Measurements from ENCODE around the gene TSKS.

TSKS gene

DNA sequence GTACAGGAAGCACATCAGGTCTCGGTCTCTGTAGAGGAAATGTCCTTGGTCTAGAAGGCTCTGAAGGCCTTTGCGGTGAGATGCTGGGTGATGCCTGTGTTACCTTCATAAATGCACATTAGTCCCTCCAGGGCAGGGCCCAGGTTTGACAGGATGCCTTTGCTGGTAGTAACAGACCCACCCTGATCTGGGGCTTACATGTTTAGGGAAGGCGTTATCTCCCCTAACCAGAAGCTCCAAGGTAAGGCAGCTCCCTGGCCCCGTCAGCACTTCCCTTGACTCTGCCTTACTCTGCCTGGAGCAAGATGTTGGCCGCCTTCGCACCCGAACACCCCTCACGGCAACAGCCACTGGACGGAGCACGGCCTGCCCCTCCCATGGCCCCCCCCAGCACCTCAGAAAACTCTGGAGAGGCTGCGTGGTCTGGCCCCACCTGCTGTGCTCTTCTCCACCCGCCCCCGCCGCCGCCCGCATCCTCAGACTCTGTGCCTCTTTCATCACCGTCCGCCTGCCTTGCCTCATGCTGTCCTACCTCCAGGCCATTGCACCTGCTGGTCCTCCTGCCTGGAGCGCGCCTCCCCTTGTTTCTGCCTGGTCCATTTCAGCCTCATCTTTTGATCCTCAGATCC lies 12.8 kb upstream of the TSKS start:
- TF ChIP-seq, protein P1, sequence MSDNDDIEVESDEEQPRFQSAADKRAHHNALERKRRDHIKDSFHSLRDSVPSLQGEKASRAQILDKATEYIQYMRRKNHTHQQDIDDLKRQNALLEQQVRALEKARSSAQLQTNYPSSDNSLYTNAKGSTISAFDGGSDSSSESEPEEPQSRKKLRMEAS (IDR thresholded peaks at IDR 0.05) = no peak
- TF ChIP-seq RAD21 (IDR thresholded peaks at IDR 0.05; ENCODE audit: low read depth) = no peak
- no peak for TF ChIP-seq ZBTB7A (IDR thresholded peaks at IDR 0.05; ENCODE audit: low read depth)
- no peak for TF ChIP-seq EGR1 (IDR thresholded peaks at IDR 0.05)
- no peak for TF ChIP-seq EP300 (IDR thresholded peaks at IDR 0.05; ENCODE audit: borderline replicate concordance)
- TF ChIP-seq FOXM1 (IDR thresholded peaks at IDR 0.05; ENCODE audit: borderline replicate concordance, low read depth) = no peak
- no peak for TF ChIP-seq TAF1 (IDR thresholded peaks at IDR 0.05; ENCODE audit: low read depth)
- TF ChIP-seq CREB1 (IDR thresholded peaks at IDR 0.05; ENCODE audit: low read depth) = no peak
- TF ChIP-seq, protein P2, sequence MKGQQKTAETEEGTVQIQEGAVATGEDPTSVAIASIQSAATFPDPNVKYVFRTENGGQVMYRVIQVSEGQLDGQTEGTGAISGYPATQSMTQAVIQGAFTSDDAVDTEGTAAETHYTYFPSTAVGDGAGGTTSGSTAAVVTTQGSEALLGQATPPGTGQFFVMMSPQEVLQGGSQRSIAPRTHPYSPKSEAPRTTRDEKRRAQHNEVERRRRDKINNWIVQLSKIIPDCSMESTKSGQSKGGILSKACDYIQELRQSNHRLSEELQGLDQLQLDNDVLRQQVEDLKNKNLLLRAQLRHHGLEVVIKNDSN (IDR thresholded peaks at IDR 0.05) = no peak

DNA sequence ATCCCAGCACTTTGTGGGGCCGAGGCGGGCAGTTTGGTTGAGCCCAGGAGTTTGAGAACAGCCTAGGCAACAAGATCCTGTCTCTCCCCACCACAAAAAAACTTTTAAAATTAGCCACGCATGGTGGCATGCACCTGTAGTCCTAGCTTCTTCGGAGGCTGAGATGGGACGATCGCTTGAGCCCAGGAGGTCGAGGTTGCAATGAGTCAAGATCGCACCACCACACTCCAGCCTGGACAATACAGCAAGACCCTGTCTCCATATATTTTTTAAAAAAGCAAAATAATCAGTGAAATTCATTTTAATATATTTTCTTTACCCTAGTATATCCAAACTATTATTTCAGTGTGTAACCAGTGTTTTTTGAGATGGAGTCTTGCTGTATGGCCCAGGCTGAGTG lies 11.9 kb upstream of the TSKS start:
- TF ChIP-seq, protein P1 (IDR thresholded peaks at IDR 0.05) = no peak
- TF ChIP-seq TAF1 (IDR thresholded peaks at IDR 0.05; ENCODE audit: low read depth) = no peak
- TF ChIP-seq RAD21 (IDR thresholded peaks at IDR 0.05; ENCODE audit: low read depth) = no peak
- no peak for TF ChIP-seq EP300 (IDR thresholded peaks at IDR 0.05; ENCODE audit: borderline replicate concordance)
- TF ChIP-seq FOXM1 (IDR thresholded peaks at IDR 0.05; ENCODE audit: borderline replicate concordance, low read depth) = no peak
- TF ChIP-seq TCF12 (IDR thresholded peaks at IDR 0.05; ENCODE audit: low read depth) = no peak
- no peak for TF ChIP-seq NFIC (IDR thresholded peaks at IDR 0.05)

DNA sequence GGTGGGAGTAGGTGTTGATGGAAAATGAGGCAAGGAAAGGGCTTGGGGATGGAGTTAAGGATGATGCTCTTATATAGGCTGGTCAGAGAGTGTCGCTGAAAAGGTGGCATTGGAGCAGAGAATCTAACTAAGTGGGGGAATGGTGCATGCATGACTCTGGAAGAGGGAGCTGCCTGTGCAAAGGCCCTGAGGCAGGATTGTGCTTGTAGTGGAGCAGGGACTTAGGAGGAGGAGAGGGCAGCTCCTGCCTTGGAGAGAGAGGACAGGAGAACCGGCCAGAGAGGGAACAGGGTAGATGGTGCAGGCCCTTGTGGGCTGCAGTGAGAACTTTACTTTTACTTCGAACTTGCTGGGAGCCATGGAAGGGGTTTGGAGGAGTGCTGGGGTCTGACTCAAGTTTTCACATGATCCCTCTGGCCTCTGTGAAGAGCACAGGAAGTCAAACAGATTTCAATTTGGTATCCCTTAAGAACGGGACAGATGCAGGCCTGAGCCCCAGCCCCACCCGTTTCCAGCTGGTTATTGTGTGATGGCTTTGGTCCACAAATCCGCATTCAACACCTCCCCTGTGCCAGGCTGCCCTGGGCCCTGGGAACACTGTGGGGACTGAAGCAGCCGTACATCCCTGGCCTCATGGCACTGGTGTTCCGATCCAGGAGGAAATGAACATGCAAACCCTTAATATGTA lies 10.7 kb upstream of the TSKS start:
- TF ChIP-seq, protein P1 (IDR thresholded peaks at IDR 0.05) = no peak
- TF ChIP-seq EGR1 (IDR thresholded peaks at IDR 0.05) = no peak
- no peak for TF ChIP-seq YY1 (IDR thresholded peaks at IDR 0.05; ENCODE audit: low read depth)
- TF ChIP-seq, protein P3, sequence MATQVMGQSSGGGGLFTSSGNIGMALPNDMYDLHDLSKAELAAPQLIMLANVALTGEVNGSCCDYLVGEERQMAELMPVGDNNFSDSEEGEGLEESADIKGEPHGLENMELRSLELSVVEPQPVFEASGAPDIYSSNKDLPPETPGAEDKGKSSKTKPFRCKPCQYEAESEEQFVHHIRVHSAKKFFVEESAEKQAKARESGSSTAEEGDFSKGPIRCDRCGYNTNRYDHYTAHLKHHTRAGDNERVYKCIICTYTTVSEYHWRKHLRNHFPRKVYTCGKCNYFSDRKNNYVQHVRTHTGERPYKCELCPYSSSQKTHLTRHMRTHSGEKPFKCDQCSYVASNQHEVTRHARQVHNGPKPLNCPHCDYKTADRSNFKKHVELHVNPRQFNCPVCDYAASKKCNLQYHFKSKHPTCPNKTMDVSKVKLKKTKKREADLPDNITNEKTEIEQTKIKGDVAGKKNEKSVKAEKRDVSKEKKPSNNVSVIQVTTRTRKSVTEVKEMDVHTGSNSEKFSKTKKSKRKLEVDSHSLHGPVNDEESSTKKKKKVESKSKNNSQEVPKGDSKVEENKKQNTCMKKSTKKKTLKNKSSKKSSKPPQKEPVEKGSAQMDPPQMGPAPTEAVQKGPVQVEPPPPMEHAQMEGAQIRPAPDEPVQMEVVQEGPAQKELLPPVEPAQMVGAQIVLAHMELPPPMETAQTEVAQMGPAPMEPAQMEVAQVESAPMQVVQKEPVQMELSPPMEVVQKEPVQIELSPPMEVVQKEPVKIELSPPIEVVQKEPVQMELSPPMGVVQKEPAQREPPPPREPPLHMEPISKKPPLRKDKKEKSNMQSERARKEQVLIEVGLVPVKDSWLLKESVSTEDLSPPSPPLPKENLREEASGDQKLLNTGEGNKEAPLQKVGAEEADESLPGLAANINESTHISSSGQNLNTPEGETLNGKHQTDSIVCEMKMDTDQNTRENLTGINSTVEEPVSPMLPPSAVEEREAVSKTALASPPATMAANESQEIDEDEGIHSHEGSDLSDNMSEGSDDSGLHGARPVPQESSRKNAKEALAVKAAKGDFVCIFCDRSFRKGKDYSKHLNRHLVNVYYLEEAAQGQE (IDR thresholded peaks at IDR 0.05; ENCODE audit: low read depth) = no peak
- TF ChIP-seq NFIC (IDR thresholded peaks at IDR 0.05) = no peak
- TF ChIP-seq RAD21 (IDR thresholded peaks at IDR 0.05; ENCODE audit: low read depth) = no peak
- TF ChIP-seq TAF1 (IDR thresholded peaks at IDR 0.05; ENCODE audit: low read depth) = no peak
- no peak for TF ChIP-seq TCF12 (IDR thresholded peaks at IDR 0.05; ENCODE audit: low read depth)
- TF ChIP-seq TEAD4 (IDR thresholded peaks at IDR 0.05) = no peak
- no peak for TF ChIP-seq ZBTB7A (IDR thresholded peaks at IDR 0.05; ENCODE audit: low read depth)
- TF ChIP-seq, protein P2 (IDR thresholded peaks at IDR 0.05) = no peak
- TF ChIP-seq FOXM1 (IDR thresholded peaks at IDR 0.05; ENCODE audit: borderline replicate concordance, low read depth) = no peak
- no peak for TF ChIP-seq CREB1 (IDR thresholded peaks at IDR 0.05; ENCODE audit: low read depth)
- TF ChIP-seq EP300 (IDR thresholded peaks at IDR 0.05; ENCODE audit: borderline replicate concordance) = no peak
- TF ChIP-seq CEBPB (IDR thresholded peaks at IDR 0.05) = no peak

DNA sequence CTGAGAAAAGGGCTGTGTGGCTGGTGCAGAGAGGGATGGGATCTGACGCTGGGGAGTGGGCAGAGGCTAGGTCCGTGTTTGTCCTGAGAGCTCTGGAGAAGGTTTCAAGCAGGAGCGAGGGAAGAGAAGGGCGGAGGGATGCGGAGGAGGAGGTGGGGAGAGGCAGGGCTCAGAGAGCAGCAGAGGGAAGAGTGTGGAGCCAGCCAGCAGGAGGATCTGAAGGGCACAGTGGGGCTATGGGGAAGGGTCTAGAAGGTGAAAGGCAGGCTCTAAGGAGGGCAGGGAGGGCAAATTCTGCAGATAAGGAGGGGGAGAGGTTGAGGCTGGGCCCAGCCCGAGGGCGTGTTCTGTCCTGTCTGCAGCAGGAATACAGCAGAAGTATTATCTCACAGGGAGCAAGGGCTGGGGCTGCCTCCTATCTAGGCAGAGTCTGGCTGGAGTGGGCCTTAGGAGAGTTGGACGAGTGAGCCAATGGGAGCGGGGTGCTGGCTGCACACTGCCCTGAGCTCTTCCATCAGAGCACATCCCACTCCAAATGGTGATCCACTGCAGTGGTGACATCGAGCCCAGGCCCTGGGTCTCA lies 9.8 kb upstream of the TSKS start:
- TF ChIP-seq NFIC (IDR thresholded peaks at IDR 0.05) (no peak), RAD21 (IDR thresholded peaks at IDR 0.05; ENCODE audit: low read depth) (no peak)

DNA sequence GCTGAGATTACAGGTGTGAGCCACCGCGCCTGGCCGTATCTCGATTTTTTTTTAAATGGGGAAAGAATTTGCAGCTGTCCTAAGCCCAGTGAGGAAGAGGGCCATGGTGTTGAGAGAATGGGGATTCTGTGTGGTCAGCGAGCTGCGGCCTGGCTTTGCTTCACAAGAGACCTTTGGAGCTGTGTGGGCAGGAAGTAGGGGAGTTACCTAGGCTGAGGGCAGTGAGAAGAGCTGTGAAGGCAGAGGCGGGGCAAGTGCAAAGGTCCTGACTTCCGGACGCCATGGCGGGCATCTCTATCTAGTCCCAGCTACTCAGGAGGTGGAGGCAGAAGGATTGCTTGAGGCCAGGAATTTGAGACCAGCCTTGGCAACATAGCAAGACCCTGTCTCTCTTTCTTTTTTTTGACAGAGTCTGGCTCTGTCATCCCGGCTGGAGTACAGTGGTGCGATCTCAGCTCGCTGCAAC lies 8.6 kb upstream of the TSKS start:
- TF ChIP-seq CREB1 (IDR thresholded peaks at IDR 0.05; ENCODE audit: low read depth) = no peak
- TF ChIP-seq, protein P3 (IDR thresholded peaks at IDR 0.05; ENCODE audit: low read depth) = no peak
- TF ChIP-seq TAF1 (IDR thresholded peaks at IDR 0.05; ENCODE audit: low read depth) = no peak
- TF ChIP-seq RAD21 (IDR thresholded peaks at IDR 0.05; ENCODE audit: low read depth) = no peak
- TF ChIP-seq FOXM1 (IDR thresholded peaks at IDR 0.05; ENCODE audit: borderline replicate concordance, low read depth) = no peak
- TF ChIP-seq NFIC (IDR thresholded peaks at IDR 0.05) = no peak
- TF ChIP-seq, protein P1 (IDR thresholded peaks at IDR 0.05) = no peak
- TF ChIP-seq EGR1 (IDR thresholded peaks at IDR 0.05) = no peak
- TF ChIP-seq TEAD4 (IDR thresholded peaks at IDR 0.05) = no peak
- TF ChIP-seq YY1 (IDR thresholded peaks at IDR 0.05; ENCODE audit: low read depth) = no peak
- TF ChIP-seq TCF12 (IDR thresholded peaks at IDR 0.05; ENCODE audit: low read depth) = no peak
- no peak for TF ChIP-seq CEBPB (IDR thresholded peaks at IDR 0.05)
- TF ChIP-seq EP300 (IDR thresholded peaks at IDR 0.05; ENCODE audit: borderline replicate concordance) = no peak
- TF ChIP-seq, protein P2 (IDR thresholded peaks at IDR 0.05) = no peak
- TF ChIP-seq ZBTB7A (IDR thresholded peaks at IDR 0.05; ENCODE audit: low read depth) = no peak
